CD4-positive, alpha-beta memory T cell (primary cell): ENCODE measurements around the gene ENPP1. TPM values are rescaled to one million over a fixed set of nuclear protein-coding genes. Genes with fewer than 3 reads are reported as not detected.
"Not testable (repeated sequence)": the region's sequence is repeated elsewhere in the genome, so short reads cannot be mapped to it uniquely, and the experiment has no call there.

ENCODE experiments used
- CTCF ChIA-PET: fragments of 350-600 bp; sonication (Branson Sonifier 250); formaldehyde crosslinking; loops from one replicate; lab custom pipeline; 2021; ENCODE audit warnings: inconsistent platforms; ENCODE audit not compliant: partially characterized antibody; lab: Charles Lee
- POLR2A ChIA-PET: fragments of 350-600 bp; sonication (Branson Sonifier 250); formaldehyde crosslinking; loops from one replicate; lab custom pipeline; 2021; ENCODE audit not compliant: partially characterized antibody; lab: Charles Lee
- DNase-seq, 5 donors: peaks; one replicate each; pipeline versions ENCODE4 v3.0.0 to v3.0.0-alpha.2; 2020 to 2022; ENCODE audit warnings: mixed read lengths in 1 of 5
- H3K27ac ChIP-seq: one replicate; pipeline ENCODE4 v1.7.0; 2013; ENCODE audit warnings: low read depth, low read length
- H3K27me3 ChIP-seq: 2 replicates; pipeline ENCODE4 v1.7.0; 2013; ENCODE audit warnings: mild to moderate bottlenecking, low read length, moderate library complexity; ENCODE audit not compliant: insufficient read depth
- H3K36me3 ChIP-seq: 2 replicates; pipeline ENCODE4 v1.7.0; 2013; ENCODE audit warnings: mild to moderate bottlenecking, low read length, moderate library complexity; ENCODE audit not compliant: insufficient read depth
- H3K4me1 ChIP-seq: 2 replicates; pipeline ENCODE4 v1.7.0; 2013; ENCODE audit warnings: mild to moderate bottlenecking, low read length, moderate library complexity; ENCODE audit not compliant: insufficient read depth
- H3K4me3 ChIP-seq, 2 donors: one replicate each; pipeline ENCODE4 v1.7.0; 2013; ENCODE audit warnings: low read length in 2 of 2, mild to moderate bottlenecking in 1 of 2
- H3K9me3 ChIP-seq, 2 donors: one replicate each; pipeline ENCODE4 v1.7.0; 2013; ENCODE audit warnings: low read length in 2 of 2, control low read depth in 1 of 2; ENCODE audit not compliant: control insufficient read depth in 1 of 2
- H3K27ac Mint-ChIP-seq, 7 donors: one replicate each; pipeline ENCODE4 v1.8.0; 2020 to 2021; ENCODE audit warnings: mixed read lengths in 7 of 7, mild to moderate bottlenecking in 6 of 7, inconsistent platforms in 3 of 7, moderate library complexity in 3 of 7
- H3K27me3 Mint-ChIP-seq, 2 donors: one replicate each; pipeline ENCODE4 v1.8.0; 2020 to 2021; ENCODE audit warnings: mixed read lengths in 2 of 2
- H3K36me3 Mint-ChIP-seq, 2 donors: one replicate each; pipeline ENCODE4 v1.8.0; 2020 to 2021; ENCODE audit warnings: mixed read lengths in 2 of 2, inconsistent platforms in 1 of 2, mild to moderate bottlenecking in 1 of 2
- H3K4me1 Mint-ChIP-seq, 4 donors: one replicate each; pipeline ENCODE4 v1.8.0; 2020 to 2021; ENCODE audit warnings: mixed read lengths in 4 of 4, mild to moderate bottlenecking in 1 of 4
- H3K4me3 Mint-ChIP-seq, 8 donors: one replicate each; pipeline ENCODE4 v1.8.0; 2020 to 2021; ENCODE audit warnings: mixed read lengths in 8 of 8, mild to moderate bottlenecking in 7 of 8, moderate library complexity in 6 of 8, inconsistent platforms in 3 of 8
- H3K9me3 Mint-ChIP-seq, 8 donors: one replicate each; pipeline ENCODE4 v1.8.0; 2020 to 2021; ENCODE audit warnings: mixed read lengths in 8 of 8, mild to moderate bottlenecking in 5 of 8, inconsistent platforms in 3 of 8, moderate library complexity in 1 of 8
- intact Hi-C: fragments of 100-400 bp; cut with micrococcal nuclease; formaldehyde crosslinking; loops from one replicate; pipeline ENCODE4 v1.15.1; 2023
- polyA plus RNA-seq, 2 donors: library from polyadenylated mRNA; unstranded; fragments of 300-500 nt; fragmentation: Illumina TruSeq; gene quantifications; one replicate each; pipeline ENCODE4 v1.2.3, GENCODE V29; 2021
- total RNA-seq, 2 experiments: library from RNA; stranded (reverse); gene quantifications; one replicate each; pipeline ENCODE4 v1.2.3, GENCODE V29; 2021

The ENPP1 gene
- total and polyA plus RNA-seq, 4 experiments from 2014 or later: 0.03 to 0.52 (median 0.11) TPM; not detected in 1

DNA sequence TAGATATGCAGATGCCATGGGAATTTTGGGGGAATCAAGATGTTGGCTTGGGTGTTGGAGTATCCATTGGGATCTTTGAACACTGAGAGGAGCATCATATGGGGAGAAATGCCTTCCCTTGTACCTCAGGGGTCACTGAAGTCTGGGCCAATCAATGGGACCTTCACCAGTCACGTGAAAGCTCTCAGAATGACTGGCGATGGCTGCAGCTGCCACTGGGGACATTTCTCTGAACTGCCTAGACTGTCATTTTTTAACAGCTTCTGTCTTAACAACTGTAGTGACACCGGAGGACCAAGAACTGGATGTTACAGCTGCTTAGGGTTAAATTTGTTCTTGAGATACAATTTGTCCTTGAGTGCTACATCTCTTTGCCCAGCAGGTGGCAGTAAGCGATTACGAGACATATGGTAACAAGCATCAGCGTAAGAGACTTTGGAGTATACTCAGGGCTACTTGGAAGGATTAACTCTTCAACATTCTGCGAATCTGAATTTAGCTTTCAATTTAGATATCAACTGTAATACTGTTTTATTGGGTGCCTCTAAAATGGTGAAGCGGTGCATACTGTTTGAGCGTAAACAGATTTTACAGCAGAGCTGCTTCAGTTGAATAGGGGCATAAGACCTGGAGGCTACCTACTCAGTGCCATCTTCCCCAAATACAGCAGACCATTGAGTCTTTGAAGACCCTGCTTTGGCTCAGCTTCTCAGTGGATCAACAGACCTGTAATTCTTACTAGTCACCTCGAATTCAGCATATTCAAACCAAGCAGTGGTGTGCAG is 107.3 kb downstream of the ENPP1 start:
- Histone ChIP-seq H3K4me1 (peaks cover 7% of the 10 kb centered on the region), H3K9me3 (no peaks in the 10 kb centered on the region), H3K36me3 (no peaks in the 10 kb centered on the region), H3K4me3 (no peak overlapping the region), H3K27ac (no peak overlapping the region), H3K27me3 (no peaks in the 10 kb centered on the region)
- Mint-ChIP-seq H3K36me3 (no peaks in the 10 kb centered on the region), H3K27me3 (peaks cover 37 to 50% of the 10 kb centered on the region in 2 donors), H3K9me3 (peaks cover 0 to 2% (median 0%) of the 10 kb centered on the region in 8 donors), H3K4me3 (peak overlapping the region in 1 of 8 donors; percentile 13), H3K4me1 (peaks cover 13 to 35% (median 17%) of the 10 kb centered on the region in 4 donors), H3K27ac (no peak overlapping the region)
- ChIA-PET CTCF (interaction anchor here (0.6 to 2.5 kb wide), 26 partner anchors 9 to 1030 kb away, joined by 3 to 26 read pairs (median 4); no protein-coding TSS in a partner anchor), POLR2A (no interaction called here)
- DNase-seq: peak; percentile 37 to 57 (median 44)
- intact Hi-C loops: loop anchor here (1.0 to 10.0 kb wide), 3 partner anchors 303 to 400 kb away; no protein-coding TSS in a partner anchor

GRCh38 chr6:131916091-131916796 is 108.4 kb downstream of the ENPP1 start:
- DNase-seq, H3K9me3 Mint-ChIP-seq, H3K4me1 ChIP-seq, POLR2A ChIA-PET, H3K4me3 ChIP-seq, H3K27ac Mint-ChIP-seq, H3K9me3 ChIP-seq, H3K36me3 Mint-ChIP-seq, H3K27me3 ChIP-seq, H3K4me3 Mint-ChIP-seq, H3K27ac ChIP-seq, H3K36me3 ChIP-seq: not testable (repeated sequence)
- Mint-ChIP-seq H3K4me1 (peaks cover 9 to 27% (median 14%) of the 10 kb centered on the region in 4 donors), H3K27me3 (peaks cover 37 to 54% of the 10 kb centered on the region in 2 donors)
- intact Hi-C loops: loop anchor here (5.0 to 10.0 kb wide), 2 partner anchors 361 to 401 kb away; no protein-coding TSS in a partner anchor
- CTCF ChIA-PET: interaction anchor here (0.7 to 2.5 kb wide), 17 partner anchors 8 to 1031 kb away, joined by 3 to 26 read pairs (median 4); no protein-coding TSS in a partner anchor

GRCh38 chr6:131916847-131917246 is 109.0 kb downstream of the ENPP1 start:
- no peak overlapping the region for H3K27ac Mint-ChIP-seq
- H3K9me3 Mint-ChIP-seq: peaks cover 0 to 9% (median 3%) of the 10 kb centered on the region in 8 donors
- no peaks in the 10 kb centered on the region for H3K36me3 ChIP-seq
- ChIA-PET POLR2A (no interaction called here), CTCF (interaction anchor here (0.7 to 2.0 kb wide), 4 partner anchors 9 to 1032 kb away, joined by 3 to 9 read pairs (median 4); no protein-coding TSS in a partner anchor)
- H3K4me1 ChIP-seq: peaks cover 2% of the 10 kb centered on the region
- H3K27me3 ChIP-seq: no peaks in the 10 kb centered on the region
- H3K4me1 Mint-ChIP-seq: peaks cover 9 to 21% (median 13%) of the 10 kb centered on the region in 4 donors
- no peak overlapping the region for H3K27ac ChIP-seq
- no peaks in the 10 kb centered on the region for H3K36me3 Mint-ChIP-seq
- intact Hi-C loops: loop anchor here (5.0 to 10.0 kb wide), 2 partner anchors 360 to 402 kb away; no protein-coding TSS in a partner anchor
- H3K27me3 Mint-ChIP-seq: peaks cover 37 to 51% of the 10 kb centered on the region in 2 donors
- no peaks in the 10 kb centered on the region for H3K9me3 ChIP-seq
- no peak overlapping the region for H3K4me3 Mint-ChIP-seq
- no peak overlapping the region for H3K4me3 ChIP-seq
- DNase-seq: no peak

DNA sequence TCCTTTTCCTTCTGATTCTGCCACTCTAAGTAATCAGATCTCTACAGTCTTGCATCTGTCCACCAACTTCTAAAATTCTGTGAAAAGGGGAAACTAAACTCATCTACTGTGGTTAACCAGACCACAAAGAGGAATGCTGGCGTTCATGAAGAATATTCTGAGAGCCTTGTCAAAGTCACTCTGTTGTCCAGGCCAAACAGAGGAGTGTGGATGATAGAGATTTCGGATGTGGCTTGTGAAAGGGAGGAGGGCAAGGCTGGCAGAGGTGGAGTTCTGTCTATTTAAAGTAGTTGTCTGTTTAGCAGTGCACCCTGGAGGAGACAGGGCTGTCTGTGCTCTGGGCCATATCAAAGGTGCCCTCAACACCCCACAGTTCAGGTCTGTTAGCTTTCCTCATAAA is 109.5 kb downstream of the ENPP1 start:
- no peaks in the 10 kb centered on the region for H3K36me3 Mint-ChIP-seq
- Histone ChIP-seq H3K27ac (no peak overlapping the region), H3K4me1 (no peaks in the 10 kb centered on the region), H3K36me3 (no peaks in the 10 kb centered on the region), H3K27me3 (no peaks in the 10 kb centered on the region), H3K9me3 (no peaks in the 10 kb centered on the region), H3K4me3 (no peak overlapping the region)
- CTCF ChIA-PET: interaction anchor here (0.8 to 2.0 kb wide), 4 partner anchors 8 to 1032 kb away, joined by 3 to 10 read pairs (median 6); no protein-coding TSS in a partner anchor
- H3K4me1 Mint-ChIP-seq: peaks cover 9 to 18% (median 11%) of the 10 kb centered on the region in 4 donors
- intact Hi-C loops: loop anchor here (5.0 to 10.0 kb wide), 2 partner anchors 360 to 403 kb away; no protein-coding TSS in a partner anchor
- H3K4me3 Mint-ChIP-seq: peak overlapping the region in 1 of 8 donors; percentile 0
- H3K27ac Mint-ChIP-seq: no peak overlapping the region
- H3K9me3 Mint-ChIP-seq: peaks cover 0 to 13% (median 6%) of the 10 kb centered on the region in 8 donors
- POLR2A ChIA-PET: no interaction called here
- no peak for DNase-seq
- peaks cover 35 to 49% of the 10 kb centered on the region in 2 donors for H3K27me3 Mint-ChIP-seq

DNA sequence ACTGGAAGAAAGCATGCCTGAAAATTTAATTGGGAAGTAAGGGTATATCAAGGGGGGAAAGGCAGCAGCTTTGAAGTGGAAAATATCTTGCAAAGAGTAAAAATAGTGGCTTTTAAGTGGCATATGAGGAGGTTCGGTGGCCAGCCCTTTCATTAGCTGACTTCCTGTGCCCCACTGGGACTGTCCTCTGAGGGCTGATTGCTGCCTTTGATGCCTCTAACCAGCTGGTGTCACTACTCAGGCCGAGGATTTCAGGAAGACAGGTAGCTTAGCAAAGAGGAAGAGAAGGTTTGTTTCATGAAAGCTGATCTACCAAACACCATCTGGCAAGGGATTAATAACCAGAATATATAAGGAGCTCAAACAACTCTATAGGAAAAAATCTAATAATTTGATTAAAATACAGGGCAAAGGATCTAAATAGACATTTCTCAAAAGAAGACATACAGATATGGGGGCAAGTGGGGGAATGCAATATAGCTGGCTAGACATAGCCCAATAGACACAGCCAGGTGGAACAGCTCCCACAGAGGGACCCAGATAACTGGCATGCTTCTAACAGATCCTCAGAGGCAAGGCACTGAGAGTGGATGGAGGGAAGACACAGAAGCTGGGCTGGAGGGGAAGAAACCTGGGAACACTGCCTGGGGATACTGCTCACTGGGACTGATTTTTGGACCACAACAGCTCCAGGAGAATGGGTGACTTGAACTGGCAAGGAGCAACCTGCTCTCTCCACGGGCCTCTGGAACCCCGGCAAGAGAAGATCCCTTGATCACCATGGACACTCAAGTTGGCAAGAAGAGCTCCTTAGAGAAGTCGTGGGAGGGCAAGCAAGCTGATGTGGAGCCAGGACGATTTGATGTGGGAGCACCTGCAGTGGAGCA is 110.2 kb downstream of the ENPP1 start:
- H3K36me3 ChIP-seq: no peaks in the 10 kb centered on the region
- CTCF ChIA-PET: interaction anchor here (0.8 to 2.0 kb wide), 5 partner anchors 8 to 1033 kb away, joined by 3 to 10 read pairs (median 3); no protein-coding TSS in a partner anchor
- Mint-ChIP-seq H3K4me3 (no peak overlapping the region), H3K4me1 (peaks cover 9 to 18% (median 9%) of the 10 kb centered on the region in 4 donors), H3K9me3 (peaks cover 0 to 20% (median 8%) of the 10 kb centered on the region in 8 donors), H3K36me3 (no peaks in the 10 kb centered on the region), H3K27me3 (peaks cover 35 to 49% of the 10 kb centered on the region in 2 donors), H3K27ac (no peak overlapping the region)
- no peaks in the 10 kb centered on the region for H3K9me3 ChIP-seq
- intact Hi-C loops: loop anchor here (5.0 to 10.0 kb wide), 2 partner anchors 359 to 403 kb away; no protein-coding TSS in a partner anchor
- H3K27ac ChIP-seq: no peak overlapping the region
- no peak overlapping the region for H3K4me3 ChIP-seq
- H3K27me3 ChIP-seq: no peaks in the 10 kb centered on the region
- no peak for DNase-seq
- H3K4me1 ChIP-seq: no peaks in the 10 kb centered on the region
- POLR2A ChIA-PET: no interaction called here

- Histone ChIP-seq H3K4me1 (no peaks in the 10 kb centered on the region), H3K9me3 (no peaks in the 10 kb centered on the region), H3K27me3 (no peaks in the 10 kb centered on the region), H3K36me3 (no peaks in the 10 kb centered on the region), H3K4me3 (no peak overlapping the region), H3K27ac (no peak overlapping the region)
- Mint-ChIP-seq H3K9me3 (peaks cover 0 to 27% (median 9%) of the 10 kb centered on the region in 8 donors), H3K36me3 (no peaks in the 10 kb centered on the region), H3K4me1 (peaks cover 9 to 18% (median 9%) of the 10 kb centered on the region in 4 donors), H3K27ac (no peak overlapping the region), H3K4me3 (no peak overlapping the region), H3K27me3 (peaks cover 28 to 43% of the 10 kb centered on the region in 2 donors)
- ChIA-PET POLR2A (no interaction called here), CTCF (interaction anchor here (1.1 to 2.0 kb wide), 3 partner anchors 9 to 13 kb away, joined by 3 to 10 read pairs (median 9); no protein-coding TSS in a partner anchor)
- intact Hi-C loops: loop anchor here (5.0 to 10.0 kb wide), 2 partner anchors 358 to 404 kb away; no protein-coding TSS in a partner anchor
- no peak for DNase-seq
Observed at GRCh38 chr6:131918650-131919355, 111.0 kb downstream of the ENPP1 start.
